Measurements from ENCODE around the gene AKR1B1.
A peak's percentile ranks its signal among the peaks of the same experiment; 100 is the strongest.

DNA sequence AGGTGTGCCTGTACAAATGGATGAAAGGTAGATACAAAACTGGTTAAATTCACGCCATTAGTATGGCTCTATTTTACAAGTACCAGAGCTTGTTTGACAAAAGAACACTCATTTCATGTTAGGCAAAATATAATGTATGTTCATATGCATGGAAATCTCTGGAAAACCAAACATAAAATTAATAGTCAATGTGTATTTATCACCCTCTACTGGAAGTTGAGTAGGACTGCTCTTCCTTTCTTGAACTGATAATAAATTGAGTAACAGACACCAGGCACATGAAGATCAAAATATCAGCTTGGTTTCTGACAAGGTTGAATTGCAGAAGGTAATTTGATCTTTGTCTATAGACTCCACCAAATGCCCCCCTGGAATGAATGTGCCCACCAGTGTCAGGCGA, 19.8 kb upstream of the AKR1B1 start:
- TF ChIP-seq, protein P1, sequence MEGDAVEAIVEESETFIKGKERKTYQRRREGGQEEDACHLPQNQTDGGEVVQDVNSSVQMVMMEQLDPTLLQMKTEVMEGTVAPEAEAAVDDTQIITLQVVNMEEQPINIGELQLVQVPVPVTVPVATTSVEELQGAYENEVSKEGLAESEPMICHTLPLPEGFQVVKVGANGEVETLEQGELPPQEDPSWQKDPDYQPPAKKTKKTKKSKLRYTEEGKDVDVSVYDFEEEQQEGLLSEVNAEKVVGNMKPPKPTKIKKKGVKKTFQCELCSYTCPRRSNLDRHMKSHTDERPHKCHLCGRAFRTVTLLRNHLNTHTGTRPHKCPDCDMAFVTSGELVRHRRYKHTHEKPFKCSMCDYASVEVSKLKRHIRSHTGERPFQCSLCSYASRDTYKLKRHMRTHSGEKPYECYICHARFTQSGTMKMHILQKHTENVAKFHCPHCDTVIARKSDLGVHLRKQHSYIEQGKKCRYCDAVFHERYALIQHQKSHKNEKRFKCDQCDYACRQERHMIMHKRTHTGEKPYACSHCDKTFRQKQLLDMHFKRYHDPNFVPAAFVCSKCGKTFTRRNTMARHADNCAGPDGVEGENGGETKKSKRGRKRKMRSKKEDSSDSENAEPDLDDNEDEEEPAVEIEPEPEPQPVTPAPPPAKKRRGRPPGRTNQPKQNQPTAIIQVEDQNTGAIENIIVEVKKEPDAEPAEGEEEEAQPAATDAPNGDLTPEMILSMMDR (conservative IDR thresholded peaks at IDR 0.05; ENCODE audit: low read length) = peak; percentile 49
- TF ChIP-seq EZH2phosphoT487 (IDR thresholded peaks at IDR 0.05; ENCODE audit: borderline replicate concordance, low read depth, low read length) = no peak

Measured in OCI-LY7 (cell line).